H1 (cell line): ENCODE data around the gene NEK4. TPM values are rescaled to one million over a fixed set of nuclear protein-coding genes. Genes with fewer than 3 reads are reported as not detected.

Source experiments
- CTCF ChIA-PET: fragments of 300-600 bp; sonication (Branson Sonifier 250); formaldehyde crosslinking; loops from one replicate; lab custom pipeline; 2021; ENCODE audit not compliant: partially characterized antibody; lab: Charles Lee
- POLR2A ChIA-PET: fragments of 300-600 bp; sonication (Branson Sonifier 250); formaldehyde crosslinking; loops from one replicate; lab custom pipeline; 2021; ENCODE audit warnings: inconsistent platforms; ENCODE audit not compliant: partially characterized antibody; lab: Charles Lee
- DNase-seq, 2 experiments: peaks; one replicate each; pipeline versions ENCODE4 v3.0.0 to v3.0.0-alpha.2; 2010 to 2022; ENCODE audit warnings: low spot score in 2 of 2, low read depth in 1 of 2, mixed read lengths in 1 of 2
- FAIRE-seq: peaks from 2 replicates; lab custom pipeline; 2011; peaks lifted over from hg19 to GRCh38; lab: Jason Lieb, UNC
- H2AFZ ChIP-seq: 2 replicates; pipeline ENCODE4 v1.8.1; 2012; ENCODE audit warnings: low read length, inconsistent platforms
- H2AK5ac ChIP-seq: 2 replicates; pipeline ENCODE4 v1.6.1; 2013; ENCODE audit warnings: low read depth, low read length
- H2BK120ac ChIP-seq: replicated peaks from 2 replicates; pipeline ENCODE3; 2013; ENCODE audit warnings: low read depth, low read length, inconsistent platforms
- H2BK12ac ChIP-seq: 2 replicates; pipeline ENCODE4 v1.6.1; 2013; ENCODE audit warnings: low read depth, low read length
- H2BK15ac ChIP-seq: 2 replicates; pipeline ENCODE4 v1.6.1; 2013; ENCODE audit warnings: low read length
- H2BK20ac ChIP-seq: 2 replicates; pipeline ENCODE4 v1.6.1; 2013; ENCODE audit warnings: low read length
- H2BK5ac ChIP-seq: 2 replicates; pipeline ENCODE4 v1.6.1; 2013; ENCODE audit warnings: low read depth, low read length
- H3K14ac ChIP-seq: 2 replicates; pipeline ENCODE4 v1.6.1; 2013; ENCODE audit warnings: inconsistent platforms; ENCODE audit not compliant: insufficient read length
- H3K18ac ChIP-seq: 2 replicates; pipeline ENCODE4 v1.6.1; 2013; ENCODE audit warnings: low read length; ENCODE audit errors: extremely low read depth
- H3K23ac ChIP-seq: 2 replicates; pipeline ENCODE4 v1.6.1; 2013; ENCODE audit warnings: inconsistent platforms; ENCODE audit not compliant: insufficient read length
- H3K23me2 ChIP-seq: 2 replicates; pipeline ENCODE4 v1.6.1; 2013; ENCODE audit warnings: low read depth, low read length
- H3K27ac ChIP-seq: 2 replicates; pipeline ENCODE4 v1.6.1; 2011; ENCODE audit warnings: low read depth, low read length, inconsistent platforms
- H3K27me3 ChIP-seq, 4 experiments: replicated peaks in 1 of 4; 1 replicate in 1 of 4; 2 replicates in 3 of 4; pipeline versions ENCODE4 v1.6.1 to v1.8.1; 2011 to 2013; ENCODE audit warnings: low read length in 3 of 4, mild to moderate bottlenecking in 3 of 4, inconsistent platforms in 2 of 4, mixed read lengths in 2 of 4, moderate library complexity in 1 of 4; ENCODE audit not compliant: control insufficient read depth in 3 of 4, insufficient read depth in 3 of 4; ENCODE audit errors: extremely low read depth in 1 of 4
- H3K36me3 ChIP-seq, 4 experiments: 2 replicates each; pipeline versions ENCODE4 v1.6.1 to v1.8.1; 2011 to 2013; ENCODE audit warnings: mild to moderate bottlenecking in 4 of 4, low read length in 3 of 4, moderate library complexity in 2 of 4, control low read depth in 1 of 4, inconsistent platforms in 1 of 4; ENCODE audit not compliant: insufficient read depth in 4 of 4, control insufficient read depth in 2 of 4
- H3K4ac ChIP-seq: replicated peaks from 2 replicates; pipeline ENCODE3; 2013; ENCODE audit warnings: low read length, low read depth, mixed read lengths, inconsistent platforms; ENCODE audit not compliant: insufficient read length
- H3K4me1 ChIP-seq, 4 experiments: replicated peaks in 1 of 4; 1 replicate in 1 of 4; 2 replicates in 3 of 4; pipeline versions ENCODE4 v1.6.1 to v1.8.1; 2011 to 2013; ENCODE audit warnings: low read length in 3 of 4, inconsistent platforms in 2 of 4, mixed read lengths in 1 of 4; ENCODE audit not compliant: insufficient read depth in 4 of 4, control insufficient read depth in 3 of 4
- H3K4me2 ChIP-seq, 2 experiments: 2 replicates each; pipeline versions ENCODE4 v1.6.1 to v1.8.1; 2011 to 2013; ENCODE audit warnings: low read depth in 2 of 2, low read length in 2 of 2, control low read depth in 1 of 2, inconsistent platforms in 1 of 2, mild to moderate bottlenecking in 1 of 2; ENCODE audit not compliant: insufficient read depth in 1 of 2
- H3K4me3 ChIP-seq, 4 experiments: fragments of 200-600, 300-600 bp in 1 of 4; sonication (generic), shearing (Covaris generic), sonication (Bioruptor Twin) in 1 of 4; 2 replicates each; pipeline versions ENCODE4 v1.5.1 to v1.8.1; 2011 to 2016; ENCODE audit warnings: low read length in 4 of 4, low read depth in 3 of 4, control low read depth in 2 of 4, inconsistent platforms in 2 of 4, mild to moderate bottlenecking in 2 of 4, mixed read lengths in 1 of 4, moderate library complexity in 1 of 4; ENCODE audit not compliant: insufficient read depth in 2 of 4; ENCODE audit errors: extremely low read depth in 1 of 4
- H3K56ac ChIP-seq: replicated peaks from 2 replicates; pipeline ENCODE3; 2013; ENCODE audit warnings: low read depth, mild to moderate bottlenecking, mixed read lengths, low read length, inconsistent platforms; ENCODE audit not compliant: insufficient read length
- H3K79me1 ChIP-seq: 2 replicates; pipeline ENCODE4 v1.6.1; 2013; ENCODE audit warnings: low read depth, low read length, control low read depth
- H3K79me2 ChIP-seq, 2 experiments: 2 replicates each; pipeline versions ENCODE4 v1.6.1 to v1.8.1; 2012 to 2013; ENCODE audit warnings: low read length in 2 of 2, mild to moderate bottlenecking in 2 of 2, inconsistent platforms in 1 of 2; ENCODE audit not compliant: insufficient read depth in 2 of 2, control insufficient read depth in 1 of 2
- H3K9ac ChIP-seq, 4 experiments: replicated peaks in 1 of 4; 1 replicate in 1 of 4; 2 replicates in 3 of 4; pipeline versions ENCODE4 v1.6.1 to v1.8.1; 2011 to 2013; ENCODE audit warnings: low read depth in 3 of 4, low read length in 3 of 4, control low read depth in 2 of 4, mild to moderate bottlenecking in 2 of 4, moderate library complexity in 2 of 4, inconsistent platforms in 1 of 4; ENCODE audit errors: extremely low read depth in 1 of 4
- H3K9me3 ChIP-seq, 2 experiments: 2 replicates each; pipeline versions ENCODE4 v1.6.1 to v1.8.1; 2012 to 2013; ENCODE audit warnings: mild to moderate bottlenecking in 2 of 2, moderate library complexity in 2 of 2, control low read depth in 1 of 2, inconsistent platforms in 1 of 2, low read depth in 1 of 2, low read length in 1 of 2, mixed read lengths in 1 of 2; ENCODE audit not compliant: insufficient read depth in 2 of 2
- H4K20me1 ChIP-seq, 2 experiments: replicated peaks in 1 of 2; 2 replicates each; pipeline versions ENCODE3 to v1.8.1; 2011 to 2013; ENCODE audit warnings: inconsistent platforms in 2 of 2, low read length in 2 of 2, mild to moderate bottlenecking in 1 of 2; ENCODE audit not compliant: insufficient read depth in 2 of 2, control insufficient read depth in 1 of 2
- H4K5ac ChIP-seq: 2 replicates; pipeline ENCODE4 v1.6.1; 2013; ENCODE audit warnings: low read length, low read depth, mixed read lengths, inconsistent platforms; ENCODE audit not compliant: insufficient read length
- H4K8ac ChIP-seq: 2 replicates; pipeline ENCODE4 v1.8.0; 2013; ENCODE audit warnings: mild to moderate bottlenecking, moderate library complexity, low read length, inconsistent platforms; ENCODE audit not compliant: insufficient read depth; ENCODE audit errors: extremely low read depth
- H4K91ac ChIP-seq: replicated peaks from 2 replicates; pipeline ENCODE3; 2013; ENCODE audit warnings: low read length, mixed read lengths, inconsistent platforms; ENCODE audit not compliant: insufficient read length
- EGR1 ChIP-seq: IDR thresholded peaks from 2 replicates; pipeline ENCODE4 v1.6.1; 2011; ENCODE audit warnings: low read depth, low read length, borderline replicate concordance
- HDAC2 ChIP-seq, 2 experiments: fragments of 300-600 bp in 1 of 2; sonication (generic) in 1 of 2; IDR thresholded peaks; 2 replicates each; pipeline ENCODE4 v1.6.1; 2011 to 2012; ENCODE audit warnings: low read depth in 2 of 2, low read length in 2 of 2, mild to moderate bottlenecking in 2 of 2, moderate library complexity in 2 of 2, borderline replicate concordance in 1 of 2, inconsistent platforms in 1 of 2
- PHF8 ChIP-seq: fragments of 200-600 bp; sonication (generic); conservative IDR thresholded peaks from 2 replicates; pipeline ENCODE4 v1.7.1; 2012; ENCODE audit warnings: low read depth, mild to moderate bottlenecking, inconsistent platforms, low read length, moderate library complexity
- RFX5 ChIP-seq: IDR thresholded peaks from 2 replicates; pipeline ENCODE4 v1.6.1; 2011; ENCODE audit warnings: low read depth, low read length, improper control_type of control experiment, borderline replicate concordance
- TEAD4 ChIP-seq: IDR thresholded peaks from 2 replicates; pipeline ENCODE4 v1.6.1; 2012; ENCODE audit warnings: low read depth, low read length, inconsistent platforms, mixed read lengths
- ZNF274 ChIP-seq: IDR thresholded peaks from 2 replicates; pipeline ENCODE4 v1.7.0; 2012; ENCODE audit warnings: low read length, borderline replicate concordance; ENCODE audit errors: extremely low read depth
- WGBS, 2 experiments: shearing (Covaris generic) in 1 of 2; methylation state at CpG; one replicate each; pipeline versions ENCODE4 v1.1.6 to v1.1.7; 2013 to 2015; ENCODE audit warnings: low lambda C conversion rate in 2 of 2, mixed read lengths in 2 of 2, inconsistent platforms in 1 of 2, low coverage in 1 of 2, missing lambda C conversion rate in 1 of 2; ENCODE audit not compliant: insufficient replicate concordance in 2 of 2, insufficient coverage in 1 of 2, insufficient read length in 1 of 2; ENCODE audit errors: extremely low coverage in 1 of 2, missing lambda C conversion rate in 1 of 2; 5-methylcytosine and 5-hydroxymethylcytosine counted together
- polyA plus RNA-seq, 7 experiments: library from polyadenylated mRNA; depleted of rRNA in 3 of 7; stranded (reverse) in 5 of 7; unstranded in 2 of 7; fragments of >200 nt in 5 of 7; fragments of 200-250 nt in 2 of 7; gene quantifications; 1 replicate in 5 of 7; 2 replicates in 1 of 7; 4 replicates in 1 of 7; pipeline versions ENCODE4 v1.2.1 to v1.2.3, GENCODE V29; 2011 to 2013; ENCODE audit warnings: missing spikeins in 2 of 7, mixed read lengths in 2 of 7
- total RNA-seq: library from RNA; stranded (reverse); fragmentation: NEBNext Ultra II Directional; extraction: Animal tissue kit (Norgen Biotek cat#: 25700); gene quantifications from 2 replicates; pipeline ENCODE4 v1.2.1, GENCODE V29; 2021
- TF ChIP-seq, protein P1 (sequence below): IDR thresholded peaks from 2 replicates; pipeline ENCODE4 v1.6.1; 2011; ENCODE audit warnings: low read depth, mild to moderate bottlenecking, low read length; ENCODE audit not compliant: insufficient read depth

Gene NEK4
- total and polyA plus RNA-seq, 2 of the 8 experiments (the other 6 are each of a cell fraction or from before 2014, with no cell fraction given) = 7.5 to 40.0 TPM

DNA sequence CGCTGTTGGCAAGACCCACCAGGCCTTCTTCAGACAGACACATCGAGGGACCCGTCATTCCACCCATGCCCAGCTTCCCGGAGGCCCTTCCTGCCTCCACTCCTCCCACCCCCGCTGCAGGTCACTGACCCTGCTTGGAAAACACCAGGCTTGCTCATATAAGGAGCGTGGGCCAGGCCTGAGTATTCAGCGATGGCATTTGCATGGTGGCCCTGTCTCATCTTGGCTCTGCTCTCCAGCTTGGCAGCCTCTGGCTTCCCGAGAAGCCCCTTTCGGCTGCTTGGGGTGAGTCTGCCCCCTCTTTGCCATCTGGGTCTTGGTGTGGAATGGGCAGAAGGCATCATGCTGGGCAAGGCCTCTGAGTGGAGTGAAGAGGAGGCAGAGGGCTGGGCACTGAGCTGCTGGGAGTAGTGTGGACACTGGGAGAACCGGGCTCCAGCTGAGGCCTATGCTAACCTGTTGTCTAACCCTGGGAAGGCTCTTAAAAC, 23.9 kb upstream of the NEK4 start, which contains the start of gene ITIH3:
Gene ITIH3 (plus strand): TSS at position 185 of the 488 bp plus-strand sequence. CDS start 8 bp downstream, at position 193.
- Histone ChIP-seq H2BK15ac (no peak within 1 kb of the TSS), H3K23ac (no peak within 1 kb of the TSS), H3K36me3 (no peaks in the 10 kb centered on the region), H4K5ac (no peak within 1 kb of the TSS), H3K4ac (no peak within 1 kb of the TSS), H4K8ac (no peak within 1 kb of the TSS), H3K9ac (no peak within 1 kb of the TSS), H3K79me1 (no peaks in the 10 kb centered on the region), H3K18ac (no peak within 1 kb of the TSS), H3K23me2 (no peaks in the 10 kb centered on the region), H3K4me3 (no peak within 1 kb of the TSS), H2BK120ac (no peak within 1 kb of the TSS), H2AFZ (no peak within 1 kb of the TSS), H3K14ac (no peak within 1 kb of the TSS), H4K91ac (no peak within 1 kb of the TSS), H2BK5ac (no peak within 1 kb of the TSS), H3K4me2 (no peak within 1 kb of the TSS), H2BK12ac (no peak within 1 kb of the TSS), H3K27me3 (no peaks in the 10 kb centered on the region), H3K56ac (no peak within 1 kb of the TSS), H2AK5ac (no peak within 1 kb of the TSS), H3K4me1 (no peaks in the 10 kb centered on the region), H3K79me2 (no peaks in the 10 kb centered on the region), H3K9me3 (no peaks in the 10 kb centered on the region), H2BK20ac (no peak within 1 kb of the TSS), H4K20me1 (no peaks in the 10 kb centered on the region), H3K27ac (no peak within 1 kb of the TSS)
- WGBS, 2 experiments = 87% methylated on average over 10 of the region's 10 CpGs; no CpG with 5 or more reads in 1 of the 2 experiments
- FAIRE-seq (no peak), DNase-seq (no peak)
- ChIA-PET CTCF (interaction anchor here (0.8 to 6.9 kb wide), 6 partner anchors 8 to 51 kb away, joined by 3 to 86 read pairs (median 9); no protein-coding TSS in a partner anchor), POLR2A (interaction anchor here (2.3 kb wide), 1 partner anchor 24 kb away, joined by 8 read pairs; the partner anchor contains the start of gene NEK4)
- no peak for TF ChIP-seq ZNF274
- no peak for TF ChIP-seq EGR1
- TF ChIP-seq RFX5 = no peak
- no peak for TF ChIP-seq HDAC2 (IDR thresholded peaks at IDR 0.05; ENCODE audit: borderline replicate concordance in 1 of 2, low read depth in 2 of 2, low read length in 2 of 2)
- TF ChIP-seq, protein P1, sequence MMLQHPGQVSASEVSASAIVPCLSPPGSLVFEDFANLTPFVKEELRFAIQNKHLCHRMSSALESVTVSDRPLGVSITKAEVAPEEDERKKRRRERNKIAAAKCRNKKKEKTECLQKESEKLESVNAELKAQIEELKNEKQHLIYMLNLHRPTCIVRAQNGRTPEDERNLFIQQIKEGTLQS = no peak
- no peak for TF ChIP-seq TEAD4
- no peak for TF ChIP-seq PHF8
